ENCODE measurements around the gene FAM3B. TPM values are rescaled to one million over a fixed set of nuclear protein-coding genes. Genes with fewer than 3 reads are reported as not detected.

The FAM3B gene
- total RNA-seq, 2 donors from 2014 or later: 1.5 to 11.8 TPM

- ATAC-seq (ENCODE audit: insufficient number of reproducible peaks, low FRiP score, low read depth) (no peak), DNase-seq (ENCODE audit: low spot score) (no peak)
- TF ChIP-seq CTCF (IDR thresholded peaks at IDR 0.05): no peak
- Histone ChIP-seq H3K27me3 (replicated peaks; ENCODE audit: insufficient read depth) (no peaks in the 10 kb centered on the region), H3K27ac (no peak overlapping the region), H3K9me3 (no peaks in the 10 kb centered on the region), H3K36me3 (no peaks in the 10 kb centered on the region), H3K4me3 (no peak overlapping the region), H3K4me1 (ENCODE audit: control insufficient read depth in 1 of 2, low read depth in 2 of 2) (no peaks in the 10 kb centered on the region)
Observed at GRCh38 chr21:41405321-41405720, 88.7 kb downstream of the FAM3B start.

- Histone ChIP-seq H3K4me3 (no peak overlapping the region), H3K4me1 (ENCODE audit: control insufficient read depth in 1 of 2, low read depth in 2 of 2) (no peaks in the 10 kb centered on the region), H3K27me3 (replicated peaks; ENCODE audit: insufficient read depth) (no peaks in the 10 kb centered on the region), H3K36me3 (no peaks in the 10 kb centered on the region), H3K9me3 (no peaks in the 10 kb centered on the region), H3K27ac (no peak overlapping the region)
- no peak for DNase-seq (ENCODE audit: low spot score)
- ATAC-seq (ENCODE audit: insufficient number of reproducible peaks, low FRiP score, low read depth): no peak
- TF ChIP-seq CTCF (IDR thresholded peaks at IDR 0.05): no peak
Observed at GRCh38 chr21:41406340-41406739, 89.7 kb downstream of the FAM3B start.

Other genes starting within 250 kb of the FAM3B start
- 100 to 1,000 TPM in 1 of 2 donors, 10 to 100 TPM in 1; 71.9 to 129 TPM for gene BACE2, start 148.6 kb upstream of the FAM3B start, total RNA-seq
- gene MX2, start 45.2 kb downstream of the FAM3B start, total RNA-seq: 10 to 100 TPM; 22.4 to 22.9 TPM
- 10 to 100 TPM; 60.0 to 79.9 TPM for gene MX1, start 109.4 kb downstream of the FAM3B start, total RNA-seq
- gene TMPRSS2, start 191.4 kb downstream of the FAM3B start, total RNA-seq: under 1 TPM in 1 of 2 donors, not detected in 1; 0.78 TPM

All from thoracic aorta (tissue), 2 donors.